ENCODE data around the gene KIAA0753.

DNA sequence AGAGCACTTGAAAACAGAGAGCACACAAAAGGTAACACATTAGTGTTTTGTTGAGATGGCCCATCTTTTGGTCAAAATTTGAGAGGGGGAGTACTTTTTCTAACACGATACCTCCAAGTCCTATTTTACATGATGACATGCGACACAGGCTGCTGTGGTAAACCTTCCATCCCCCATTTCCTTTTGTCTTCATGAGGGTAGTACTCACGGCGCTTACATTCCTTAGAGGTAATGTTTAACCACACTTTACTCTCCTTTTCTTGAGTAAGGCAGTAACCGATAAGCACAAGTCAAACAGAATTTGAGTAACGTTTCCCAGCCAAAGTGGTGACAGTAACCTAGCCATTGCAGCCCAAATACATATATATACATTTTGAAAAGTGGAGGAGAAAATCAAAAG is 48.3 kb downstream of the KIAA0753 start:
- TF ChIP-seq, protein P1, sequence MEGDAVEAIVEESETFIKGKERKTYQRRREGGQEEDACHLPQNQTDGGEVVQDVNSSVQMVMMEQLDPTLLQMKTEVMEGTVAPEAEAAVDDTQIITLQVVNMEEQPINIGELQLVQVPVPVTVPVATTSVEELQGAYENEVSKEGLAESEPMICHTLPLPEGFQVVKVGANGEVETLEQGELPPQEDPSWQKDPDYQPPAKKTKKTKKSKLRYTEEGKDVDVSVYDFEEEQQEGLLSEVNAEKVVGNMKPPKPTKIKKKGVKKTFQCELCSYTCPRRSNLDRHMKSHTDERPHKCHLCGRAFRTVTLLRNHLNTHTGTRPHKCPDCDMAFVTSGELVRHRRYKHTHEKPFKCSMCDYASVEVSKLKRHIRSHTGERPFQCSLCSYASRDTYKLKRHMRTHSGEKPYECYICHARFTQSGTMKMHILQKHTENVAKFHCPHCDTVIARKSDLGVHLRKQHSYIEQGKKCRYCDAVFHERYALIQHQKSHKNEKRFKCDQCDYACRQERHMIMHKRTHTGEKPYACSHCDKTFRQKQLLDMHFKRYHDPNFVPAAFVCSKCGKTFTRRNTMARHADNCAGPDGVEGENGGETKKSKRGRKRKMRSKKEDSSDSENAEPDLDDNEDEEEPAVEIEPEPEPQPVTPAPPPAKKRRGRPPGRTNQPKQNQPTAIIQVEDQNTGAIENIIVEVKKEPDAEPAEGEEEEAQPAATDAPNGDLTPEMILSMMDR (IDR thresholded peaks at IDR 0.05 in 2 of 3, conservative IDR thresholded peaks at IDR 0.05 in 1 of 3; ENCODE audit: insufficient read depth in 2 of 3, low read depth in 1 of 3, low read length in 3 of 3) = no peak
- TF ChIP-seq, protein P2, sequence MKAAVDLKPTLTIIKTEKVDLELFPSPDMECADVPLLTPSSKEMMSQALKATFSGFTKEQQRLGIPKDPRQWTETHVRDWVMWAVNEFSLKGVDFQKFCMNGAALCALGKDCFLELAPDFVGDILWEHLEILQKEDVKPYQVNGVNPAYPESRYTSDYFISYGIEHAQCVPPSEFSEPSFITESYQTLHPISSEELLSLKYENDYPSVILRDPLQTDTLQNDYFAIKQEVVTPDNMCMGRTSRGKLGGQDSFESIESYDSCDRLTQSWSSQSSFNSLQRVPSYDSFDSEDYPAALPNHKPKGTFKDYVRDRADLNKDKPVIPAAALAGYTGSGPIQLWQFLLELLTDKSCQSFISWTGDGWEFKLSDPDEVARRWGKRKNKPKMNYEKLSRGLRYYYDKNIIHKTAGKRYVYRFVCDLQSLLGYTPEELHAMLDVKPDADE (conservative IDR thresholded peaks at IDR 0.05; ENCODE audit: control insufficient read depth, low read depth, low read length) = no peak
- TF ChIP-seq ZZZ3 (IDR thresholded peaks at IDR 0.05) (no peak), RBBP5 (IDR thresholded peaks at IDR 0.05; ENCODE audit: borderline replicate concordance, insufficient read depth, low read length, poor library complexity, severe bottlenecking) (no peak)
- TF ChIP-seq, protein P3, sequence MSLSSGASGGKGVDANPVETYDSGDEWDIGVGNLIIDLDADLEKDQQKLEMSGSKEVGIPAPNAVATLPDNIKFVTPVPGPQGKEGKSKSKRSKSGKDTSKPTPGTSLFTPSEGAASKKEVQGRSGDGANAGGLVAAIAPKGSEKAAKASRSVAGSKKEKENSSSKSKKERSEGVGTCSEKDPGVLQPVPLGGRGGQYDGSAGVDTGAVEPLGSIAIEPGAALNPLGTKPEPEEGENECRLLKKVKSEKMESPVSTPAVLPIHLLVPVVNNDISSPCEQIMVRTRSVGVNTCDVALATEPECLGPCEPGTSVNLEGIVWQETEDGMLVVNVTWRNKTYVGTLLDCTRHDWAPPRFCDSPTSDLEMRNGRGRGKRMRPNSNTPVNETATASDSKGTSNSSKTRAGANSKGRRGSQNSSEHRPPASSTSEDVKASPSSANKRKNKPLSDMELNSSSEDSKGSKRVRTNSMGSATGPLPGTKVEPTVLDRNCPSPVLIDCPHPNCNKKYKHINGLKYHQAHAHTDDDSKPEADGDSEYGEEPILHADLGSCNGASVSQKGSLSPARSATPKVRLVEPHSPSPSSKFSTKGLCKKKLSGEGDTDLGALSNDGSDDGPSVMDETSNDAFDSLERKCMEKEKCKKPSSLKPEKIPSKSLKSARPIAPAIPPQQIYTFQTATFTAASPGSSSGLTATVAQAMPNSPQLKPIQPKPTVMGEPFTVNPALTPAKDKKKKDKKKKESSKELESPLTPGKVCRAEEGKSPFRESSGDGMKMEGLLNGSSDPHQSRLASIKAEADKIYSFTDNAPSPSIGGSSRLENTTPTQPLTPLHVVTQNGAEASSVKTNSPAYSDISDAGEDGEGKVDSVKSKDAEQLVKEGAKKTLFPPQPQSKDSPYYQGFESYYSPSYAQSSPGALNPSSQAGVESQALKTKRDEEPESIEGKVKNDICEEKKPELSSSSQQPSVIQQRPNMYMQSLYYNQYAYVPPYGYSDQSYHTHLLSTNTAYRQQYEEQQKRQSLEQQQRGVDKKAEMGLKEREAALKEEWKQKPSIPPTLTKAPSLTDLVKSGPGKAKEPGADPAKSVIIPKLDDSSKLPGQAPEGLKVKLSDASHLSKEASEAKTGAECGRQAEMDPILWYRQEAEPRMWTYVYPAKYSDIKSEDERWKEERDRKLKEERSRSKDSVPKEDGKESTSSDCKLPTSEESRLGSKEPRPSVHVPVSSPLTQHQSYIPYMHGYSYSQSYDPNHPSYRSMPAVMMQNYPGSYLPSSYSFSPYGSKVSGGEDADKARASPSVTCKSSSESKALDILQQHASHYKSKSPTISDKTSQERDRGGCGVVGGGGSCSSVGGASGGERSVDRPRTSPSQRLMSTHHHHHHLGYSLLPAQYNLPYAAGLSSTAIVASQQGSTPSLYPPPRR (CRISPR knock-in tag; IDR thresholded peaks at IDR 0.05; ENCODE audit: borderline replicate concordance) = no peak

All from K562 (cell line).